ENCODE measurements around the gene CARS1. TPM values are rescaled to one million over a fixed set of nuclear protein-coding genes. Genes with fewer than 3 reads are reported as not detected.

Gene CARS1
- total and polyA plus RNA-seq, 9 of the 15 experiments (the other 6 are each of a cell fraction or from before 2014, with no cell fraction given): 14.4 to 106 (median 73.6) TPM

- TF ChIP-seq ZBTB40 (IDR thresholded peaks at IDR 0.05) (no peak), ZBTB40 (CRISPR knock-in tag; IDR thresholded peaks at IDR 0.05) (no peak)
Observed at GRCh38 chr11:2958251-2958650, 99.0 kb downstream of the CARS1 start (continued).
